A673 (cell line): ENCODE results near the gene PCDHGA7.

Experiments used
- EZH2 ChIP-seq: fragments of 200-600 bp; sonication (generic); IDR thresholded peaks from 2 replicates; pipeline ENCODE4 v1.6.1; 2017; ENCODE audit warnings: borderline replicate concordance, low read depth, mild to moderate bottlenecking, mixed read lengths, antibody characterized with exemption, low read length; ENCODE audit not compliant: poor library complexity, severe bottlenecking
- TF ChIP-seq, protein P1 (sequence below): fragments of 300-800, 200-600 bp; sonication (generic); conservative IDR thresholded peaks from 2 replicates; pipeline ENCODE4 v1.5.1; 2017; ENCODE audit warnings: low read depth, mild to moderate bottlenecking, antibody characterized with exemption, low read length, moderate library complexity, mixed read lengths

DNA sequence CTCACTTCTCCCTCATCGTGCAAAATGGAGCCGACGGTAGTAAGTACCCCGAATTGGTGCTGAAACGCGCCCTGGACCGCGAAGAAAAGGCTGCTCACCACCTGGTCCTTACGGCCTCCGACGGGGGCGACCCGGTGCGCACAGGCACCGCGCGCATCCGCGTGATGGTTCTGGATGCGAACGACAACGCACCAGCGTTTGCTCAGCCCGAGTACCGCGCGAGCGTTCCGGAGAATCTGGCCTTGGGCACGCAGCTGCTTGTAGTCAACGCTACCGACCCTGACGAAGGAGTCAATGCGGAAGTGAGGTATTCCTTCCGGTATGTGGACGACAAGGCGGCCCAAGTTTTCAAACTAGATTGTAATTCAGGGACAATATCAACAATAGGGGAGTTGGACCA is 48.7 kb downstream of the PCDHGA7 start:
- TF ChIP-seq, protein P1, sequence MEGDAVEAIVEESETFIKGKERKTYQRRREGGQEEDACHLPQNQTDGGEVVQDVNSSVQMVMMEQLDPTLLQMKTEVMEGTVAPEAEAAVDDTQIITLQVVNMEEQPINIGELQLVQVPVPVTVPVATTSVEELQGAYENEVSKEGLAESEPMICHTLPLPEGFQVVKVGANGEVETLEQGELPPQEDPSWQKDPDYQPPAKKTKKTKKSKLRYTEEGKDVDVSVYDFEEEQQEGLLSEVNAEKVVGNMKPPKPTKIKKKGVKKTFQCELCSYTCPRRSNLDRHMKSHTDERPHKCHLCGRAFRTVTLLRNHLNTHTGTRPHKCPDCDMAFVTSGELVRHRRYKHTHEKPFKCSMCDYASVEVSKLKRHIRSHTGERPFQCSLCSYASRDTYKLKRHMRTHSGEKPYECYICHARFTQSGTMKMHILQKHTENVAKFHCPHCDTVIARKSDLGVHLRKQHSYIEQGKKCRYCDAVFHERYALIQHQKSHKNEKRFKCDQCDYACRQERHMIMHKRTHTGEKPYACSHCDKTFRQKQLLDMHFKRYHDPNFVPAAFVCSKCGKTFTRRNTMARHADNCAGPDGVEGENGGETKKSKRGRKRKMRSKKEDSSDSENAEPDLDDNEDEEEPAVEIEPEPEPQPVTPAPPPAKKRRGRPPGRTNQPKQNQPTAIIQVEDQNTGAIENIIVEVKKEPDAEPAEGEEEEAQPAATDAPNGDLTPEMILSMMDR = no peak
- no peak for TF ChIP-seq EZH2
